Stimulated activated memory B cell treated with anti-CD40 and anti-IgM and Interleukin-4, amounts not matched to agents 10 μg/mL and 1 μg/mL and 100 μg/mL, for 72 hours (primary cell): ENCODE data around the gene SNX20.

ENCODE experiments used
- ATAC-seq: fragments of 150-1000 bp; cut with Tn5 transposase; 2 replicates; pipeline ENCODE4 v1.10.0; 2021
- H3K27ac Mint-ChIP-seq: one replicate; pipeline ENCODE4 v1.8.0; 2022; ENCODE audit warnings: mild to moderate bottlenecking, mixed read lengths
- H3K27me3 Mint-ChIP-seq: one replicate; pipeline ENCODE4 v1.8.0; 2022; ENCODE audit warnings: mixed read lengths
- H3K36me3 Mint-ChIP-seq: one replicate; pipeline ENCODE4 v1.8.0; 2022; ENCODE audit warnings: mixed read lengths
- H3K4me1 Mint-ChIP-seq: one replicate; pipeline ENCODE4 v1.8.0; 2022; ENCODE audit warnings: mixed read lengths
- H3K4me3 Mint-ChIP-seq: one replicate; pipeline ENCODE4 v1.8.0; 2022; ENCODE audit warnings: mild to moderate bottlenecking, moderate library complexity, mixed read lengths
- H3K9me3 Mint-ChIP-seq: one replicate; pipeline ENCODE4 v1.8.0; 2022; ENCODE audit warnings: mixed read lengths

The SNX20 gene

GRCh38 chr16:50676684-50677225 is 4.4 kb downstream of the SNX20 start:
- H3K4me3 Mint-ChIP-seq = no peak overlapping the region
- H3K36me3 Mint-ChIP-seq = peaks cover 73% of the 10 kb centered on the region
- no peaks in the 10 kb centered on the region for H3K27me3 Mint-ChIP-seq
- no peak for ATAC-seq
- H3K9me3 Mint-ChIP-seq = peaks cover 9% of the 10 kb centered on the region
- H3K27ac Mint-ChIP-seq = peak overlapping the region; percentile 92
- peaks cover 39% of the 10 kb centered on the region for H3K4me1 Mint-ChIP-seq

GRCh38 chr16:50675686-50676610 is 5.2 kb downstream of the SNX20 start:
- Mint-ChIP-seq H3K27me3 (no peaks in the 10 kb centered on the region), H3K4me3 (no peak overlapping the region), H3K36me3 (peaks cover 81% of the 10 kb centered on the region), H3K4me1 (peaks cover 32% of the 10 kb centered on the region), H3K9me3 (peaks cover 9% of the 10 kb centered on the region), H3K27ac (peak overlapping the region; percentile 37)
- no peak for ATAC-seq

GRCh38 chr16:50674831-50675230 is 6.3 kb downstream of the SNX20 start:
- H3K4me1 Mint-ChIP-seq = peaks cover 25% of the 10 kb centered on the region
- H3K36me3 Mint-ChIP-seq = peaks cover 91% of the 10 kb centered on the region
- H3K9me3 Mint-ChIP-seq = peaks cover 9% of the 10 kb centered on the region
- ATAC-seq = no peak
- no peaks in the 10 kb centered on the region for H3K27me3 Mint-ChIP-seq
- H3K4me3 Mint-ChIP-seq = no peak overlapping the region
- no peak overlapping the region for H3K27ac Mint-ChIP-seq

- peaks cover 13% of the 10 kb centered on the region for H3K4me1 Mint-ChIP-seq
- ATAC-seq = no peak
- H3K36me3 Mint-ChIP-seq = peaks cover 87% of the 10 kb centered on the region
- H3K27ac Mint-ChIP-seq = no peak overlapping the region
- peaks cover 9% of the 10 kb centered on the region for H3K9me3 Mint-ChIP-seq
- H3K27me3 Mint-ChIP-seq = no peaks in the 10 kb centered on the region
- H3K4me3 Mint-ChIP-seq = no peak overlapping the region
These were observed 7.4 kb downstream of the SNX20 start for GRCh38 chr16:50673496-50674275.

GRCh38 chr16:50671644-50672260 is 9.4 kb downstream of the SNX20 start:
- H3K36me3 Mint-ChIP-seq = peaks cover 79% of the 10 kb centered on the region
- peaks cover 10% of the 10 kb centered on the region for H3K9me3 Mint-ChIP-seq
- no peak overlapping the region for H3K4me3 Mint-ChIP-seq
- no peak overlapping the region for H3K27ac Mint-ChIP-seq
- peak; percentile 42 for ATAC-seq
- H3K4me1 Mint-ChIP-seq = peaks cover 18% of the 10 kb centered on the region
- H3K27me3 Mint-ChIP-seq = no peaks in the 10 kb centered on the region

- Mint-ChIP-seq H3K27me3 (no peaks in the 10 kb centered on the region), H3K27ac (no peak overlapping the region), H3K4me1 (peaks cover 23% of the 10 kb centered on the region), H3K36me3 (peaks cover 66% of the 10 kb centered on the region), H3K4me3 (no peak overlapping the region), H3K9me3 (peaks cover 12% of the 10 kb centered on the region)
- no peak for ATAC-seq
These were observed 10.6 kb downstream of the SNX20 start for GRCh38 chr16:50670476-50670875.

GRCh38 chr16:50669741-50670140 is 11.4 kb downstream of the SNX20 start:
- no peak overlapping the region for H3K4me3 Mint-ChIP-seq
- H3K4me1 Mint-ChIP-seq = peaks cover 31% of the 10 kb centered on the region
- no peak overlapping the region for H3K27ac Mint-ChIP-seq
- no peaks in the 10 kb centered on the region for H3K27me3 Mint-ChIP-seq
- peaks cover 59% of the 10 kb centered on the region for H3K36me3 Mint-ChIP-seq
- H3K9me3 Mint-ChIP-seq = peaks cover 12% of the 10 kb centered on the region
- ATAC-seq = no peak

GRCh38 chr16:50668368-50669008 is 12.6 kb downstream of the SNX20 start:
- peaks cover 12% of the 10 kb centered on the region for H3K9me3 Mint-ChIP-seq
- H3K4me1 Mint-ChIP-seq = peaks cover 32% of the 10 kb centered on the region
- H3K27me3 Mint-ChIP-seq = no peaks in the 10 kb centered on the region
- H3K4me3 Mint-ChIP-seq = no peak overlapping the region
- peaks cover 46% of the 10 kb centered on the region for H3K36me3 Mint-ChIP-seq
- ATAC-seq = no peak
- H3K27ac Mint-ChIP-seq = peak overlapping the region; percentile 85

- Mint-ChIP-seq H3K27ac (peak overlapping the region; percentile 85), H3K9me3 (peaks cover 7% of the 10 kb centered on the region), H3K4me1 (peaks cover 32% of the 10 kb centered on the region), H3K36me3 (peaks cover 39% of the 10 kb centered on the region), H3K4me3 (peak overlapping the region; percentile 52), H3K27me3 (no peaks in the 10 kb centered on the region)
- no peak for ATAC-seq
These were observed 13.4 kb downstream of the SNX20 start for GRCh38 chr16:50667497-50668367.

GRCh38 chr16:50666658-50667496 is 14.2 kb downstream of the SNX20 start:
- H3K4me1 Mint-ChIP-seq = peaks cover 32% of the 10 kb centered on the region
- H3K27me3 Mint-ChIP-seq = no peaks in the 10 kb centered on the region

GRCh38 chr16:50665128-50665878 is 15.8 kb downstream of the SNX20 start:
- Mint-ChIP-seq H3K4me3 (peak overlapping the region; percentile 75), H3K36me3 (peaks cover 15% of the 10 kb centered on the region), H3K27me3 (no peaks in the 10 kb centered on the region), H3K9me3 (peaks cover 2% of the 10 kb centered on the region), H3K27ac (peak overlapping the region; percentile 82), H3K4me1 (peaks cover 32% of the 10 kb centered on the region)
- peak; percentile 59 for ATAC-seq

More at GRCh38 chr16:50666658-50667496, 14.2 kb downstream of the SNX20 start:
- ATAC-seq = peak; percentile 82
- Mint-ChIP-seq H3K36me3 (peaks cover 30% of the 10 kb centered on the region), H3K4me3 (peak overlapping the region; percentile 52), H3K27ac (peak overlapping the region; percentile 85), H3K9me3 (peaks cover 2% of the 10 kb centered on the region)

- Mint-ChIP-seq H3K4me3 (no peak overlapping the region), H3K36me3 (peaks cover 11% of the 10 kb centered on the region), H3K27ac (no peak overlapping the region), H3K4me1 (peaks cover 32% of the 10 kb centered on the region), H3K27me3 (no peaks in the 10 kb centered on the region), H3K9me3 (peaks cover 2% of the 10 kb centered on the region)
- ATAC-seq = no peak
These were observed 16.8 kb downstream of the SNX20 start for GRCh38 chr16:50664270-50664669.
